Testis (tissue), 2 donors: ENCODE measurements around the gene OPN3.

Source experiments
- CTCF ChIP-seq, 3 experiments: fragments of 450-650 bp in 2 of 3; fragments of 200-600 bp in 1 of 3; sonication (generic) in 1 of 3; IDR thresholded peaks; one replicate each; pipeline ENCODE4 v1.5.1; 2016 to 2019; ENCODE audit warnings: antibody characterized with exemption in 3 of 3, mild to moderate bottlenecking in 2 of 3, moderate library complexity in 1 of 3
- POLR2A ChIP-seq: fragments of 450-650 bp; IDR thresholded peaks from one replicate; pipeline ENCODE4 v1.6.1; 2017; ENCODE audit warnings: antibody characterized with exemption, mild to moderate bottlenecking, moderate library complexity

GRCh38 chr1:241560849-241561187, 79.4 kb downstream of the OPN3 start:
- TF ChIP-seq CTCF (IDR thresholded peaks at IDR 0.05) (no peak), POLR2A (no peak)
